Pancreas (tissue), 10 donors: ENCODE measurements around the gene ALDH9A1. TPM values are rescaled to one million over a fixed set of nuclear protein-coding genes. Genes with fewer than 3 reads are reported as not detected.
"Not testable (repeated sequence)": the region's sequence is repeated elsewhere in the genome, so short reads cannot be mapped to it uniquely, and the experiment has no call there.

ENCODE experiments used
- ATAC-seq, 4 donors: fragments of 200-7000 bp; cut with Tn5 transposase; one replicate each; pipeline versions ENCODE4 v1.8.0 to v1.9.1; 2020; ENCODE audit warnings: mild to moderate bottlenecking in 4 of 4, moderate library complexity in 4 of 4
- DNase-seq, 6 donors: peaks; one replicate each; pipeline ENCODE4 v3.0.0-alpha.2; 2020
- FAIRE-seq: peaks from 2 replicates; lab custom pipeline; 2012; peaks lifted over from hg19 to GRCh38; lab: Jason Lieb, UNC
- H3K27ac ChIP-seq, 4 donors: fragments of 200-600 bp; sonication (generic); 1 replicate in 3 of 4; 2 replicates in 1 of 4; pipeline versions ENCODE4 v1.5.0 to v1.8.0; 2020
- H3K27me3 ChIP-seq, 4 donors: fragments of 200-600 bp; one replicate each; pipeline ENCODE4 v1.8.0; 2021
- H3K36me3 ChIP-seq, 3 donors: fragments of 200-600 bp; sonication (generic) in 1 of 3; one replicate each; pipeline versions ENCODE4 v1.5.0 to v1.8.0; 2020 to 2021
- H3K4me1 ChIP-seq, 3 donors: fragments of 200-600 bp; one replicate each; pipeline ENCODE4 v1.8.0; 2021
- H3K4me3 ChIP-seq, 4 donors: fragments of 200-600 bp; sonication (generic) in 2 of 4; one replicate each; pipeline versions ENCODE4 v1.5.0 to v1.8.0; 2020 to 2021
- H3K9me3 ChIP-seq, 4 donors: fragments of 200-600 bp; one replicate each; pipeline ENCODE4 v1.8.0; 2021
- CTCF ChIP-seq, 4 donors: fragments of 200-600 bp; sonication (generic) in 3 of 4; IDR thresholded peaks; one replicate each; pipeline versions ENCODE4 v1.5.0 to v1.8.0; 2021; ENCODE audit warnings: antibody characterized with exemption in 4 of 4
- WGBS, 2 donors: extraction: QIAGEN DNeasy Blood & Tissue Kit; methylation state at CpG; one replicate each; pipeline ENCODE4 v1.1.7; 2013; 5-methylcytosine and 5-hydroxymethylcytosine counted together
- intact Hi-C, 3 donors: fragments of 100-400 bp; cut with DNase I; formaldehyde crosslinking; loops; one replicate each; pipeline versions ENCODE4 v1.11.1 to v1.14.2; 2022
- polyA plus RNA-seq, 2 donors: library from polyadenylated mRNA; stranded (reverse); fragments of 200-250 nt; gene quantifications; one replicate each; pipeline ENCODE4 v1.2.3, GENCODE V29; 2013
- total RNA-seq, 6 donors: library from RNA; stranded (reverse); fragmentation: NEBNext Ultra II Directional in 4 of 6; extraction: Animal tissue kit (Norgen Biotek cat#: 25700) in 4 of 6; gene quantifications; one replicate each; pipeline versions ENCODE4 v1.2.1 to v1.2.4, GENCODE V29; 2021 to 2023
- donor health status: healthy with polysubstance abuse.
- donor health status: DM: no; HTN: no; CAD: no; lungs with moderate emphysema.
- donor health status: DM: no; HTN: no; CAD: no.
- donor health status: control.
- donor health status: control.
- donor health status: Bipolar disorder and iron deficiency.
- donor health status: DM: yes; HTN: yes; CAD: no.
- donor health status: DM: no; HTN: no; CAD: no.
- donor health status: DM: no; HTN: no; CAD: no.
- donor health status: DM: yes; HTN: yes; CAD: no.

Gene ALDH9A1
- total and polyA plus RNA-seq, 8 donors: 13.1 to 37.6 (median 23.1) TPM

GRCh38 chr1:165641231-165641987, 57.0 kb downstream of the ALDH9A1 start:
- DNase-seq: no peak
- intact Hi-C loops: no loop called here
- no peak overlapping the region for H3K4me3 ChIP-seq
- FAIRE-seq: no peak
- 40 to 64% methylated on average over 2 of the region's 2 CpGs for WGBS, 2 donors
- no peak for TF ChIP-seq CTCF (IDR thresholded peaks at IDR 0.05)
- no peak for ATAC-seq
- H3K27me3 ChIP-seq: no peaks in the 10 kb centered on the region
- H3K9me3 ChIP-seq: no peaks in the 10 kb centered on the region
- H3K36me3 ChIP-seq: no peaks in the 10 kb centered on the region
- H3K4me1 ChIP-seq: peaks cover 23 to 31% (median 31%) of the 10 kb centered on the region in 3 donors
- no peak overlapping the region for H3K27ac ChIP-seq

GRCh38 chr1:165639821-165640623, 58.3 kb downstream of the ALDH9A1 start:
- Histone ChIP-seq H3K4me1 (peaks cover 12 to 23% (median 20%) of the 10 kb centered on the region in 3 donors), H3K27ac (no peak overlapping the region), H3K36me3 (no peaks in the 10 kb centered on the region), H3K27me3 (no peaks in the 10 kb centered on the region), H3K9me3 (no peaks in the 10 kb centered on the region), H3K4me3 (no peak overlapping the region)
- whole genome bisulfite sequencing, 2 donors: 91 to 100% methylated on average over 1 of the region's 1 CpG
- TF ChIP-seq CTCF (IDR thresholded peaks at IDR 0.05): no peak
- DNase-seq: no peak
- FAIRE-seq: no peak
- ATAC-seq: no peak
- intact Hi-C loops: no loop called here

GRCh38 chr1:165638211-165638610, 60.2 kb downstream of the ALDH9A1 start:
- intact Hi-C loops, H3K27me3 ChIP-seq, H3K36me3 ChIP-seq, ATAC-seq, H3K9me3 ChIP-seq, FAIRE-seq, H3K4me3 ChIP-seq, DNase-seq: not testable (repeated sequence)
- Histone ChIP-seq H3K27ac (peak overlapping the region in 2 of 4 donors; percentile 2 to 25), H3K4me1 (peaks cover 12 to 27% (median 23%) of the 10 kb centered on the region in 3 donors)
- WGBS, 2 donors: 83 to 86% methylated on average over 7 of the region's 7 CpGs

GRCh38 chr1:165637427-165637826, 60.9 kb downstream of the ALDH9A1 start:
- ATAC-seq: peak; percentile 52 to 72 (median 55)
- FAIRE-seq: no peak
- Histone ChIP-seq H3K27ac (peak overlapping the region; percentile 7 to 29 (median 18)), H3K9me3 (no peaks in the 10 kb centered on the region), H3K4me1 (peaks cover 12 to 34% (median 31%) of the 10 kb centered on the region in 3 donors), H3K36me3 (no peaks in the 10 kb centered on the region), H3K27me3 (no peaks in the 10 kb centered on the region), H3K4me3 (no peak overlapping the region)
- DNase-seq: no peak
- no peak for TF ChIP-seq CTCF (IDR thresholded peaks at IDR 0.05)
- intact Hi-C loops: no loop called here
- WGBS, 2 donors: 3 to 13% methylated on average over 1 of the region's 1 CpG

- H3K4me3 ChIP-seq: no peak overlapping the region
- H3K36me3 ChIP-seq: no peaks in the 10 kb centered on the region
- intact Hi-C loops: no loop called here
- no peaks in the 10 kb centered on the region for H3K9me3 ChIP-seq
- H3K27ac ChIP-seq: no peak overlapping the region
- ATAC-seq: no peak
- WGBS, 2 donors: 48 to 83% methylated on average over 2 of the region's 2 CpGs
- no peaks in the 10 kb centered on the region for H3K27me3 ChIP-seq
- H3K4me1 ChIP-seq: peaks cover 12 to 31% (median 27%) of the 10 kb centered on the region in 3 donors
- no peak for TF ChIP-seq CTCF (IDR thresholded peaks at IDR 0.05)
- FAIRE-seq: no peak
- DNase-seq: no peak
These were observed 62.5 kb downstream of the ALDH9A1 start for GRCh38 chr1:165635823-165636222.
